B cell (primary cell): ENCODE measurements around the gene SOX18. TPM values are rescaled to one million over a fixed set of nuclear protein-coding genes. Genes with fewer than 3 reads are reported as not detected.

Source experiments
- ATAC-seq: fragments of 200-7000 bp; cut with Tn5 transposase; one replicate; pipeline ENCODE4 v1.10.0; 2021; ENCODE audit warnings: low read depth, mild to moderate bottlenecking, moderate number of reproducible peaks, moderate library complexity
- CTCF ChIA-PET: fragments of 350-600 bp; sonication (Branson Sonifier 250); formaldehyde crosslinking; loops from one replicate; lab custom pipeline; 2021; ENCODE audit warnings: antibody characterized with exemption, inconsistent platforms; lab: Charles Lee
- POLR2A ChIA-PET: fragments of 350-600 bp; sonication (Branson Sonifier 250); formaldehyde crosslinking; loops from one replicate; lab custom pipeline; 2021; ENCODE audit warnings: antibody characterized with exemption; lab: Charles Lee
- DNase-seq: peaks from one replicate; pipeline ENCODE4 v3.0.0; 2013
- H2AFZ ChIP-seq: 2 replicates; pipeline ENCODE4 v1.6.1; 2012; ENCODE audit warnings: mild to moderate bottlenecking, low read depth, low read length; ENCODE audit not compliant: insufficient read depth, poor library complexity, severe bottlenecking
- H3K27ac ChIP-seq, 2 donors: 1 replicate in 1 of 2; 2 replicates in 1 of 2; pipeline ENCODE4 v1.5.1; 2012 to 2013; ENCODE audit warnings: low read length in 2 of 2, mild to moderate bottlenecking in 2 of 2, moderate library complexity in 1 of 2
- H3K27me3 ChIP-seq, 4 experiments: fragments of 200-600 bp in 1 of 4; sonication (generic) in 1 of 4; replicated peaks in 1 of 4; 1 replicate in 2 of 4; 2 replicates in 2 of 4; pipeline versions ENCODE4 v1.6.1 to v1.7.0; 2013 to 2016; ENCODE audit warnings: low read length in 3 of 4, mild to moderate bottlenecking in 2 of 4, mixed read lengths in 1 of 4, moderate library complexity in 1 of 4; ENCODE audit not compliant: insufficient read depth in 4 of 4, control insufficient read depth in 3 of 4; ENCODE audit errors: control extremely low read depth in 1 of 4
- H3K36me3 ChIP-seq, 2 experiments: replicated peaks in 1 of 2; 1 replicate in 1 of 2; 2 replicates in 1 of 2; pipeline versions ENCODE4 v1.6.1 to v1.7.1; 2013; ENCODE audit warnings: low read length in 1 of 2; ENCODE audit not compliant: insufficient read depth in 2 of 2, control insufficient read depth in 1 of 2; ENCODE audit errors: control extremely low read depth in 1 of 2, extremely low read depth in 1 of 2
- H3K4me1 ChIP-seq, 2 donors: fragments of 200-600 bp in 1 of 2; sonication (generic) in 1 of 2; 1 replicate in 1 of 2; 2 replicates in 1 of 2; pipeline versions ENCODE4 v1.5.1 to v1.6.1; 2013 to 2017; ENCODE audit warnings: low read length in 2 of 2; ENCODE audit not compliant: control insufficient read depth in 2 of 2, insufficient read depth in 2 of 2
- H3K4me2 ChIP-seq: replicated peaks from 2 replicates; pipeline ENCODE3; 2012; ENCODE audit warnings: mild to moderate bottlenecking, low read depth, low read length; ENCODE audit not compliant: poor library complexity, severe bottlenecking
- H3K4me3 ChIP-seq, 5 experiments: fragments of 200-600 bp in 1 of 5; sonication (generic) in 1 of 5; 1 replicate in 3 of 5; 2 replicates in 2 of 5; pipeline versions ENCODE4 v1.5.1 to v1.7.0; 2011 to 2016; ENCODE audit warnings: low read length in 4 of 5, mild to moderate bottlenecking in 4 of 5, low read depth in 2 of 5, control low read depth in 1 of 5, moderate library complexity in 1 of 5; ENCODE audit not compliant: insufficient read depth in 1 of 5; ENCODE audit errors: control extremely low read depth in 1 of 5, extremely low read depth in 1 of 5
- H3K79me2 ChIP-seq: fragments of 200-600 bp; sonication (generic); one replicate; pipeline ENCODE4 v1.6.0; 2016; ENCODE audit warnings: low read length; ENCODE audit not compliant: control insufficient read depth, insufficient read depth
- H3K9ac ChIP-seq: fragments of 200-600 bp; sonication (generic); 2 replicates; pipeline ENCODE4 v1.6.1; 2017; ENCODE audit warnings: mild to moderate bottlenecking, low read length, moderate library complexity
- H3K9me3 ChIP-seq, 3 donors: one replicate each; pipeline versions ENCODE4 v1.6.1 to v1.7.1; 2013; ENCODE audit warnings: low read length in 2 of 3; ENCODE audit not compliant: control insufficient read depth in 2 of 3, insufficient read depth in 1 of 3; ENCODE audit errors: control extremely low read depth in 1 of 3
- H4K20me1 ChIP-seq: 2 replicates; pipeline ENCODE4 v1.6.0; 2012; ENCODE audit warnings: mild to moderate bottlenecking, low read length; ENCODE audit not compliant: insufficient read depth, control insufficient read depth, poor library complexity, severe bottlenecking
- H3K27ac Mint-ChIP-seq: one replicate; pipeline ENCODE4 v1.8.0; 2021; ENCODE audit warnings: mixed read lengths
- H3K27me3 Mint-ChIP-seq: one replicate; pipeline ENCODE4 v1.8.0; 2021; ENCODE audit warnings: mixed read lengths
- H3K4me1 Mint-ChIP-seq: one replicate; pipeline ENCODE4 v1.8.0; 2021; ENCODE audit warnings: mixed read lengths
- H3K4me3 Mint-ChIP-seq: one replicate; pipeline ENCODE4 v1.8.0; 2021; ENCODE audit warnings: mixed read lengths
- H3K9me3 Mint-ChIP-seq: one replicate; pipeline ENCODE4 v1.8.0; 2022; ENCODE audit warnings: mixed read lengths; ENCODE audit not compliant: insufficient read depth
- CTCF ChIP-seq: fragments of 200-600 bp; IDR thresholded peaks from one replicate; pipeline ENCODE4 v1.8.0; 2022; ENCODE audit warnings: antibody characterized with exemption, mild to moderate bottlenecking
- EZH2 ChIP-seq: IDR thresholded peaks from 2 replicates; pipeline ENCODE4 v1.6.1; 2012; ENCODE audit warnings: borderline replicate concordance, low read depth, mild to moderate bottlenecking, moderate library complexity, low read length; ENCODE audit not compliant: insufficient read depth, poor library complexity, severe bottlenecking
- WGBS: methylation state at CpG from one replicate; pipeline ENCODE4 v1.1.5; 2013; ENCODE audit warnings: missing lambda C conversion rate; ENCODE audit not compliant: insufficient coverage; 5-methylcytosine and 5-hydroxymethylcytosine counted together
- intact Hi-C: fragments of 100-400 bp; cut with micrococcal nuclease; formaldehyde crosslinking; loops from one replicate; pipeline ENCODE4 v1.10.0; 2022
- polyA plus RNA-seq: library from polyadenylated mRNA; depleted of rRNA; stranded (reverse); fragments of >200 nt; gene quantifications from 2 replicates; pipeline ENCODE4 v1.2.3, GENCODE V29; 2012
- total RNA-seq, 2 donors: library from RNA; stranded (reverse); fragments of 120-200 nt in 1 of 2; gene quantifications; 1 replicate in 1 of 2; 2 replicates in 1 of 2; pipeline versions ENCODE4 v1.2.3 to v1.2.4, GENCODE V29; 2013 to 2022

SOX18 gene
- total and polyA plus RNA-seq, 2 donors (not counting 1 experiment from before 2014, with no cell fraction given), result not detected

- POLR2A ChIA-PET, result interaction anchor here (0.5 to 1.6 kb wide), 8 partner anchors 9 to 1062 kb away, joined by 3 to 7 read pairs (median 4); partner anchors contain the start of genes OPRL1 and PRPF6
- CTCF ChIA-PET, result interaction anchor here (0.8 to 6.4 kb wide), 25 partner anchors 11 to 500 kb away, joined by 3 to 108 read pairs (median 6); partner anchors contain the start of genes LKAAEAR1, NPBWR2, OPRL1 and PCMTD2
- peaks cover 6% of the 10 kb centered on the region for H4K20me1 ChIP-seq
- ATAC-seq (peak; percentile 13), DNase-seq (no peak)
- H3K9me3 ChIP-seq, result peaks cover 0 to 3% (median 0%) of the 10 kb centered on the region in 3 donors
- H2AFZ ChIP-seq, result peak overlapping the region; percentile 96
- H3K9me3 Mint-ChIP-seq, result no peaks in the 10 kb centered on the region
- peaks cover 20% of the 10 kb centered on the region for H3K4me1 Mint-ChIP-seq
- intact Hi-C loops, result loop anchor here (1.0 to 5.0 kb wide), 5 partner anchors 19 to 64 kb away; partner anchors contain the start of genes PRPF6 and TCEA2
- peak overlapping the region; percentile 100 for H3K4me2 ChIP-seq
- peak overlapping the region; percentile 76 for H3K9ac ChIP-seq
- H3K36me3 ChIP-seq, result peaks cover 0 to 9% of the 10 kb centered on the region in 2 experiments
- 0% methylated on average over 29 of the region's 30 CpGs for WGBS
- peaks cover 31 to 32% of the 10 kb centered on the region in 2 donors for H3K4me1 ChIP-seq
- peaks cover 0 to 23% (median 11%) of the 10 kb centered on the region in 4 experiments for H3K27me3 ChIP-seq
- H3K4me3 Mint-ChIP-seq, result peak overlapping the region; percentile 61
- H3K4me3 ChIP-seq, result peak overlapping the region in 3 of 5 experiments; percentile 64 to 85 (median 66)
- H3K27ac ChIP-seq, result no peak overlapping the region
- no peaks in the 10 kb centered on the region for H3K79me2 ChIP-seq
- peaks cover 7% of the 10 kb centered on the region for H3K27me3 Mint-ChIP-seq
- H3K27ac Mint-ChIP-seq, result no peak overlapping the region
- TF ChIP-seq EZH2, result no peak
- no peak for TF ChIP-seq CTCF
These were observed 11.2 kb downstream of the SOX18 start for GRCh38 chr20:64038224-64038564.
